Ecto neural progenitor cell (in vitro differentiated cells): ENCODE measurements around the gene TOMM40L.
A peak's percentile ranks its signal among the peaks of the same experiment; 100 is the strongest.

Experiments used
- DNase-seq: peaks from one replicate; pipeline ENCODE4 v3.0.0-alpha.2; 2018; ENCODE audit warnings: low spot score

TOMM40L gene

DNA sequence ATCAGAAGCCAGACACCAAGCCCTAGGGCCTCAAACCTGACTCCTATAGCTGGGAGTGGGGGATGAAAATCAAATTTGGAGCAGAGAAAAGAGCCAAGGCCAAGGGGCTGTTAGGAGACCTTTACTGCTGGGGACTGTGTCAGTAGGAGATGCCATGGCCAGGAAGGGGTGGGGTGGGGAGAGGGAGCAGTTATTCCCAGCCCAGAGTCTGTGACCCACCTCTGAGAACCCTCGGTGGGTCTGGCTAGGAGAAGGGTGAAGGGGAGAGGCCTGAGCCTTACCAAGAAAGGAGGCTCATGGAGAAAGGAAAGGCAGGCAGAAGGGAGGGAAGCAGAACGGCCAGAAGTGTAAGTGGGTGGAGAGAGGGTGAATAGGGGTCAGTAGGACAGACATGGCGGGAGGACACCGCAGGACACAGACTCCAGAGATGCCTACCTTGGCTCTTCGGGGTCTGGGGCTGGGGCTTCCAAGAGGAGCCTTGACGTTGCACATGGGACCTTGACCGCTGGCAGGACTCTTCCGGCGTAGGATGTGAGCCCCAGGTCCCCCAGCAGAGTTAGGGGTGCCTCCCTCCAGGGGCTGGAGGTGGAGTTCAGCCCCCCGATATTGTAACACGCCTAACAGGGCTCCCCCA lies 28.2 kb upstream of the TOMM40L start:
- no peak for DNase-seq

DNA sequence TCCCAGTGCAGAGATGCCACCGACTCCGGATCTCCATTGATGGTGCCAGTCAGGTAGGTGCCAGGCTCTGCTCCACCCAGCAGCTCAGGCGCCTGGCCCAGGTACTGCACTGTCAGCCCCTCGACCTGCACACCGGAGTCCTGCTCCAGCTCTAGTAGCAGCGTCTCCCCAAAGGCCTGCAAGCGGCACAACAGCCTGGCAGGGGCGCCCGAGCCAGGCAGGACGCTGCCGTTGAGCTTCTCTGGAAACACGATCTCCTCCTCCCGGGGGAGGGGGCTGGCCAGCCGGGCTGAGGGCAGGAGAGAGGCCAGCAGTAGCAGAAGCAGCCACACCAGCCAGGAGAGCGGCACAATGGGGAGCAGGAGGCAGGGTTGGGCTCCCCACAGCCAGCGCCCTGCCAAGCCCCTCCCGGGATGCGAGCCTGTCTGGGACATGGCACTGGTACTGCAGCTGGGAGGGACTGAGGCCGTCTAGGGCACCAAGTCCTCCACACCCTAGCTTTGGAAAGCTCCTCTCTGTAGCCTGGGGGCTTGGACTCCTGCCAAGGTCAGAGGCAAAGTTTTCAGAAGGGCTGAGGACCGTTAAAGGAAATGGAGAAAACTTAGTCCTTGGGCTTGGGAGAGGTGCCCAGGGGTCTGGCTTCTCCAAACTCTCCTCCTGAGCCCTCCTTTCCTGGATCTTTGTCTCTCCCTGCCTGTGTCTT lies 27.5 kb upstream of the TOMM40L start:
- peak; percentile 81 for DNase-seq

DNA sequence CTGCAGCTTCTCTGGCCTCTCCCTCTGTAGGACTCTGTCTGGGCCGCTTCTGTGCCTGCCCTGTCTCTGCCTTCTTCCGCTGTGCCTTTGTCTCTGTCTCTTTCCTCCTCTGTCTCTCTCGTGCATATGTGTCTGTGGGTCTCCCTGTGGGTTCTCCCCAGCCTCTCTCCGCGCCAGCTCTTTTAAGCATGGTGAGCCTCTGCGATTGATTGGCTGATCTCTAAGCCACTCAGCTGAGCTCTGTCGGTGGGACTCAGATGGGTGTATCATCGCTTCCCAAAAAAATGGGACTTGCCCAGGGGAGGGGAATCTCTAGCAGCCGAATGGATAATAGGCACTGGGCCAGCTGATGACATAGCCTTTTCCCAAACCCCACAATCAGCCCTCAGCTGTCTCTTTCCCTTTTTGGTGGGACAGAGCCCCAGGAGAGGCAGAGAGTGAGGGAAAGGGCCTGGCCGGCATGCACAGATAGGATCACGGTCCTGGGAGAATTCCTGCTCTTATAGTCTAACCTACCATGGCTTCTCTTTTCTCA lies 26.9 kb upstream of the TOMM40L start, which contains the start of gene ADAMTS4:
TSS of gene ADAMTS4 (minus strand) at position 158 of the 535 bp plus-strand sequence. CDS start 427 bp downstream, outside the sequence.
- peak; percentile 72 for DNase-seq

DNA sequence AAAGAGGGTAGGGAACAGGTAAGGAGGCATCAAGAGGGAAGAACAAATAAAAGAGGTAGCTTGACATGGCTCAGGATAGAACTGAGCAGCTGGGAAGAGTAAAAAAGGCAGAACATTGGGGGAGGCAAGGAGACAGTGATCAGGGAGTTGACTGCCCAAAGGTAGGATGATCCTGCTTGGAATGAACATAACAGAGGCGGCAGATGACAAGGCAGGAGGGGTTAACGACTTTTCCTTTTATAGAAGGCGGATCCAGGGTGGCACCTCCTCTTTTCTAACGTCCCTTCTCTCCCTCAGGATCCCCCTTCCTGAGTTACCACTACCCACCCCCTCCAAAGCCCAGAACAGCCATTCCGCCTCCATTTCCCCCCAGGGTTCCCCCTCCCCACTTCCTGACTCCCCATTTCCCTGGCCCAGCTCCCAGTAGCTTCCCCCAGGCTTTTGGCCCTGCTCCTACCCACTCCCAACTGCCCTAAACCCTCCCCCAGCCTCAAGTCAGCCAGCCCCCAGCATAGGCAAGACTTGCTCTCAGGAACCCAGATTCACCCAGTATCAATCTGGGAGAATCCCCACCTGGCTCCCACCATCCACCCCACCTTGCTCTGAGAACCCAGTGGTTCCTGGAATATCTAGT lies 26.2 kb upstream of the TOMM40L start:
- no peak for DNase-seq

DNA sequence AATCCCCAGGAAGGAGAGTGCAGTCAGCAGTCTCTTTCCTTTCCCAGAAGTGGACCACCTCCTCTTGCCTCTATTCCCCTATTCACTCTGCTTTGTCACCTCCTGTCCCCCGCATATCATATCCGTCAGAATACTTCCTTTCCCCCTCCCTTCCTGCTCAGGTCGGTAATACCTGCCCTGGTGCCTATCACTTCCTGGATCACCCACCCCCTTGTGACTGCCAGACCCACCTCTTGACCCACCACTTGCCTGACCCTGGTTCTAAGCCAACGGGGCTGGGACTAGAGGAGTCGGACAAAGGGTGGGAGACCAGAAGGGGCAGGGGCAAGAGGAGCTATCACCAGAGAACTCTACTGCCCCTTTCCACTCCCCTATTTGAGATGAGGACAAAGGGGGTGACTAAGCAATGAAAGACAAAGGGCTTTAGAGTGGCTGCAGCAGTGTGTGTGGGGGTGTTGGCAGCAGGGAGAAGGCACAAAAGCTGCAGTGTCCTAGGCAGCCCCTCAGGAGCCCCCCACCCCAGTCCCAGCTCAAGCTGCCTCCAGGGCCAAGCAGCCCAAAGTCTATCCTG lies 25.4 kb upstream of the TOMM40L start:
- DNase-seq: no peak

DNA sequence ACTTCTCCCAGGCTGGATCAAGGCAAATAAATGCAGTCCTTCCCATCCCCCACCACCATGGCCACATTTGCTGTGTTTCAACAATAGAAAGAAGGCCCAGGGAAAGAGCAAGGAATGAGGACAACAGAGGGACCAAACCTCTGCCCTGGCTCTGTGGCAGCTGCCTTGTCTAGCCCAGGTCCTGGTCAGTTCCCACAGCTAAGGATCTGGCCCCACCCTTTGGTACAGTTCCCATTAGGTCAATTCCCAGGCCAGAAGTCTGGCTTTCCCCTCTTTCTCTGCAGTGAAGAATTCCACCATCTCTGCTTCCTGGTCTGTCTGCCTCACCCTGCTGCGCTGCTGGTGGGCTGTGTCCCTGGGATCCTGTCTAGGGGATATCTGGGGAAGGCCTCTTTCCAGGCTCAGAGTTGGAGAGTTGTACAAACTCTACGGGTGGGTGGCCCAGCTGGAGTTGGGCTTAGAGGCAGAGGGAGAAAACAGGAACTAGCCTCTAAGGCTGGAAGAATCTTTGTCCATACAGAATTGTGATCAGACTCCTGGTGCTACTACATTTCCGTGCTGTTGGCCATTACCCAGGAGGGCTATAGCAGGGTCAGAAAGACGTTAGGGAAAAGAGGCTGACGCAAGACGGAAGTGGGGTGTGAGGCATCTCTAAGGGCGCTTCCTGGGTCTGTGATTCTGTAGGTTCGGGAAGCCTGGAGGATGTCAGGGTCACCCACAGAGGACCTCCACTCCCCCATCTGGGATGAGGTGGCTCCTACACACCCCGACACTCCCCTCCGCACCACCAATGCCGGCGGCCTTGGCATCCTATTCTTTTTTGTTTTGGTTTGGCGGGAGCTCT lies 24.6 kb upstream of the TOMM40L start:
- no peak for DNase-seq

DNA sequence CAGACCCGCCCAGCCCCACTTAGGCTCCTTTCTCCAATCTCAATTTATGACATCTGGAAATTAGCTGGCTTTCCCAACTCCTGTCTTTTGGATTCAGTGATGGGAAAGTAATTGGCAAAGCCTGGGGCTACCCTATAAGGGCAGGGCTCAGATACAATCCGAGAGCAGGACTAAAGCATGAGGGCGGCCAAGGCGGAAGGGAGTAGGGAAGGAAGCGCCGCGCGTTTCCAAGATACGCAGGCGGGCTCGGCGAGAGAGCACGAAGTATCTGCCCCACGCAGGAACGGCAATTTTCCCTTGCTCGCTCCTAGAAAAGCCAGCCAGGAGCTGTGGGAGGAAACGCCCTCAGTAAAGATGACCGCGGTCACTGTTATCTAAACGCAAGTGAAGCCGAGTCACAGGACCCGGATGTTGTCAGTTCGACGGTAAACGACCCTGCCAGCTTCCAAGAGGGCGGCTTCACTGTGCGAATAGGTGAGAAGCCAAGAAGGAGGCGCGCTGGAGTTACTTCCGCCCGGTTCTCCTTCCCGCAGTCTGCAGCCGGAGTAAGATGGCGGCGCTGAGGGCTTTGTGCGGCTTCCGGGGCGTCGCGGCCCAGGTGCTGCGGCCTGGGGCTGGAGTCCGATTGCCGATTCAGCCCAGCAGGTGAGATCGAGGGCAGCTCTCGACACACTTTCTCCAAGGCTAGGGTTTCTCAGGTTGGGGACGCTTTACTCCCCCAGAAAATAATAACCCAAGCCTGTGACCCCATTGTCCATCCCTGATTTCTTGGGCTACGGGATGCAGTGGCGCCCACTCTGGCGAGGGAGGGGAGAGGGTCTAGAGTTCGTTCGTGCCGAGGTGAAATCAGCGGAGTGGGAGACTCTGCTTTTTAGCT lies 23.8 kb upstream of the TOMM40L start, which contains the start of gene NDUFS2:
TSS of gene NDUFS2 (plus strand) at position 532 of the 877 bp plus-strand sequence. CDS start at position 551, 19 bp downstream.
- DNase-seq: peak; percentile 95

DNA sequence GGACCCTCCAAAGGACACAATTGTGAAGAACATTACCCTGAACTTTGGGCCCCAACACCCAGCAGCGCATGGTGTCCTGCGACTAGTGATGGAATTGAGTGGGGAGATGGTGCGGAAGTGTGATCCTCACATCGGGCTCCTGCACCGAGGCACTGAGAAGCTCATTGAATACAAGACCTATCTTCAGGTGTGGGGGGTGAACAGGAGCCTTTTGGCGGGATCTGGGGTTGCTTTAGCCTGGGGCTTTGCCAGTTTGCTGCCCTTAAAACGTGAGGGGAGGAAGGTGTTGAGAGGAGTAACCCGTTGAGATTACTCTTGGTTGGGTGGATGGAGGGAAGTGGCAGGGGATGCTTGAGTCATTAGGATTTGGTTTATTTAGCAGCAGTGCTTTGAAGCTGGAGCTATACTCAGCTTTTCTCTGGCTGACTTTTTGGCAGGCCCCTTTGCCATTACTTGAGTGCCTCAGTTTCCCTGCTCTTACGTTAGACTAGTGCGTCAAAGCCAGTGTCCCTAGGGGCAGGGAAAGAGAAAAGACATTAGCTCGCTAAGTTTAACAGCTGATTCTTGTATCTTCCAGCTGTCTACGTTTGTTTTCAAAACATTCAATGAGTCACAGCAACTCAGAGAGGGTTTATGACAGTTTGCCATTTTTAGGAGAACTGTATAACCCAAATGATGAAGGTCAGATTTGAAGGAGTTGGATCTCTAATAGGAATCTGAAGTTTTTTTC lies 19.3 kb upstream of the TOMM40L start:
- DNase-seq: no peak

DNA sequence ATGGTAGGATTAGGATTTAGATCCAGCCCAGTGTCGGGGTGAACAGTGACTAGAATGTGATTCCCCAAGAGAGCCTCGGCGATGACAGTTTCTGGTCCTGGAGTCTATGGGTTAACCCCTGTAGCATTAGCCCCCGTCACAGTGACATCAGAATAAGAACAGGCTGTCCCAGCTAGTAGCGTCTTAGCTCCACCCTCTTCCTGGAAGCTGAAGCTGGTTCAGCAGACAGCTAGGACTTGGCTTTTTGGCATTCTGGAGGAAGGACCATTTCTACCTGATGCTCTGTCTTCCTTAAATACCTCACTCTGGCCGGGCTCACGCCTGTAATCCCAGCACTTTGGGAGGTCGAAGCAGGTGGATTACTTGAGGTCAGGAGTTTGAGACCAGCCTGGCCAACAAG lies 18.7 kb upstream of the TOMM40L start:
- no peak for DNase-seq

DNA sequence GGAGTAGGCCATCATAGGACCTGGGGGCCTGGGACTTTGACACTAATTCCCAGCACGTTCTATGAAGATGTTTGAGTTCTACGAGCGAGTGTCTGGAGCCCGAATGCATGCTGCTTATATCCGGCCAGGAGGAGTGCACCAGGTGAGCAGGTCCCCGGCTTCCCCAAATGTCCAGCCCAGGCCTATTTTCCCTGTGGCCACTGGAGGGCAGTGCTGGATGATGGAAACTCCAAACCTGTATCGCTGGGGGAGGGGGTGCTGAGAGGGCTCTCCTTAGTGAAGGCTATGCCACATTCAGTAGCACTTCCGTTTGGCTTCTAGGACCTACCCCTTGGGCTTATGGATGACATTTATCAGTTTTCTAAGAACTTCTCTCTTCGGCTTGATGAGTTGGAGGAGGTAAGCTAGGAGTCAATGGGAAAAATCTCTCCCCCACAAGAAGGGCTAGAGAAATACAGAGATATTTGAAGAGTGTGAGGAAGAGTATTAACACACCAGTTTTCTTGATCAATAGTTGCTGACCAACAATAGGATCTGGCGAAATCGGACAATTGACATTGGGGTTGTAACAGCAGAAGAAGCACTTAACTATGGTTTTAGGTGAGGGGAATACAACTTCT lies 16.0 kb upstream of the TOMM40L start:
- peak; percentile 81 for DNase-seq

DNA sequence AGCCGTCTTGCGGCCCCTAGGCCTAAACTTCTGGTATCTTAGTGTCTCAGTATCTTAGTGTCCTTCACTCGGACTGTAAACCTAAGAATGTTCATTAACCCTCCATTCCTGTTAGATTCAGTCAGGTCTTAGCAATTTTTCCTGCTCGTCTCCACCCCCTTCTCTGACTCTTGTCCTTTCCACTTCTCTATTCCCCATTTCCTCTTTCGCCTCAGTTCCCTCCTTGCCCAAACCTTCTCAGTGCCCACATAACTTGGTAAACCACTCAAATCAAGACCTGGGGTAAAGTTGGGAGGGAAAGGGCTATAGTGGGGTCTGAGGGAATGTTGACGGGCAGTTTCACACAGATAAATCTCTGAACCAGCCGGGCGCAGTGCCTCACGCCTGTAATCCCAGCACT lies 11.5 kb upstream of the TOMM40L start:
- no peak for DNase-seq

DNA sequence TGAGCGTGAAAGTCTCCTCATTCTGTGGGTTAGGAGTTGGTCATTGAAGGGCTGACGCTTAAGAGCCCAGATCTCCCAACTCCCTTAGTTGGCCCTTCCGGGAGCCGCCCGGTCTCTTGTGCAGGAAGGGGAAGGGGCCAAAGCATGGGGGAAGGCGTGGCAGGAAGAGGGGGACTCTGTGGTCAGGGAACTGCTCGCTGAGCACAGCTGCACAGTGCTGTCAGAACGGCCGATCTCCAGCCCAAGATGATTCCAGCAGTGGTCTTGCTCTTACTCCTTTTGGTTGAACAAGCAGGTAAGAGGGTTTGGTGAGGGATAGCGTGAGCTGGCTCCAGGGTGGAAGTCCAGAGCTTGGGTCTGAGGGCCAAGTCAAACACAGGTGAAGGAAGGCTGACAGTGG lies 10.8 kb upstream of the TOMM40L start, which contains the start of gene FCER1G:
TSS of gene FCER1G (plus strand) at position 220 of the 400 bp plus-strand sequence. CDS start at position 247, 27 bp downstream.
- peak; percentile 36 for DNase-seq

DNA sequence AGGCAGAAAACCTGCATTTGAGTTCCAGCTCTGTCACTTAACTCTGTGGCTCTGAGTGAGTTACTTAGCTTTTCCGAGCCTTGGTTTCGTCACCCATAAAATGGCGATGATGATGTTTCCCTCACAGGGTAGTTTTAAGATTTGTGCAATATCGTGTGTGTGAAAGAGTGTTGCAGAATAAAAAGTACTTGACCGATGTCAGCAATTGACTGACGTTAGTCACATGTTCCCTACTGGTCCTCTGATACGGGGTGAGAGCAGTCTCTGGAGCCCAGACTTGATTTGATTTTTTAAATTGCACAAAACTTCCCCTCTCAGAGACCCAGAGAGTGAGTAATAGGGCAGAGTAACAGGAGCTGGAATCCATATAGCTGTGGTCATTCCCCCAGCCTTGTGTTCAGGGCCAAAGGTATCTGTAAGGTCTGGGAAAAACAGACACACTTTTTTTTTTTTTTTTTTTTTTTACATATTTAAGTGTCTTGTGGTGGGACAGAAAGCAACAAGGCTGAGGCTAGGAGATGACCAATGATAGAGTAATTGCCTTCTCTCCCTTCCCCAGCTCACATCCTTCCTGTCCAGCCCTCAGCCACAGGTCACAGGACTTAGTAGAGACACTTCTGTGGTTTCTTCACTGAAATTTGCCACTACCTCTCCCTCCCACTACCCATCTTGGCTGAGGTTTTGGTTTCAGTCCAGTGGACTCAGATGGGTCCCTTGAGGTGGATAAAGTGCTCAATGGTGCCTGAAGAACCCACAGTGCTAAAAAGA lies 8.7 kb upstream of the TOMM40L start:
- no peak for DNase-seq

DNA sequence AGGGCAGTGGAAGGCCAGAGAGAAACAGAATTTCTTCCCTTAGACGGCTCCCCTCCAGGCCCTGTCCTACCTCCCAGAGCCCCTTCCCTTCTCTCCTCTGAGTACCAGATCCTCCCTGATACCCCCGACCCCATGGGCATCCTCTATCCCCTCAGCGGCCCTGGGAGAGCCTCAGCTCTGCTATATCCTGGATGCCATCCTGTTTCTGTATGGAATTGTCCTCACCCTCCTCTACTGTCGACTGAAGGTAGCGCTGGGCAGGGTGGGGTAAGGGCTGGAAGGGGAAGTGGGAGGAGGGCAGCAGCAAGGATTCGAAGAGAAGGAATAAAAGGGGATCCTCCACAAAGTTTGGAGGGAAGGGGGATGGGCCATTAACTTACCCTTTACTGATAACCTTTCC lies 8.0 kb upstream of the TOMM40L start:
- no peak for DNase-seq

DNA sequence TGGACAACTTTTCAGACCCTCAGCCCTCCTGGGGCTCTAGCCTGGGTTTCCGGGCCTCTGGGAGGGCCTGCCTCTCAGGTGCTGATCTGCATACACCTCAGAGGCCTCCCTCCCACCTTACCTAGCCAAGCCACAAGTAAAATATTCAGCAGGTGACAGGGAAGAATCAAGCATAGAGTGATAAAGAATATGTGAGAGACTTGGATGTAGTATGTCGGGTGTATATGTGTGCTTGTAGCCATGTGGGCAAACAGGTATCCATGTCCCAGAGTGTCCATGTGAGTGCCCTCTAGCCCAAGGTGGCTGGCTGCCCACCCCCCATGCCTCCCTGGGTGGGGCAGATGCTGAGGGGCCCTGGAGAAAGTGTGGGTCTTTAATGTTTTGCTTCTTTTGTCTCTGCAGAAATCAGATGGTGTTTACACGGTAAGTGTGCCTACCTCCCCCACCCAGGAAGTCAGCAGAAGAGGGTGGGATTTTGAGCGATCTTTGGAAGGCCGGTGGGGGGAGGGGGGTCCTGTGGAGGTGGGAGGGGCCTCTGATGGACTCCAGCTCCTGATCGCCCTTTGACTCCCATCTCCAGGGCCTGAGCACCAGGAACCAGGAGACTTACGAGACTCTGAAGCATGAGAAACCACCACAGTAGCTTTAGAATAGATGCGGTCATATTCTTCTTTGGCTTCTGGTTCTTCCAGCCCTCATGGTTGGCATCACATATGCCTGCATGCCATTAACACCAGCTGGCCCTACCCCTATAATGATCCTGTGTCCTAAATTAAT lies 7.4 kb upstream of the TOMM40L start:
- no peak for DNase-seq

DNA sequence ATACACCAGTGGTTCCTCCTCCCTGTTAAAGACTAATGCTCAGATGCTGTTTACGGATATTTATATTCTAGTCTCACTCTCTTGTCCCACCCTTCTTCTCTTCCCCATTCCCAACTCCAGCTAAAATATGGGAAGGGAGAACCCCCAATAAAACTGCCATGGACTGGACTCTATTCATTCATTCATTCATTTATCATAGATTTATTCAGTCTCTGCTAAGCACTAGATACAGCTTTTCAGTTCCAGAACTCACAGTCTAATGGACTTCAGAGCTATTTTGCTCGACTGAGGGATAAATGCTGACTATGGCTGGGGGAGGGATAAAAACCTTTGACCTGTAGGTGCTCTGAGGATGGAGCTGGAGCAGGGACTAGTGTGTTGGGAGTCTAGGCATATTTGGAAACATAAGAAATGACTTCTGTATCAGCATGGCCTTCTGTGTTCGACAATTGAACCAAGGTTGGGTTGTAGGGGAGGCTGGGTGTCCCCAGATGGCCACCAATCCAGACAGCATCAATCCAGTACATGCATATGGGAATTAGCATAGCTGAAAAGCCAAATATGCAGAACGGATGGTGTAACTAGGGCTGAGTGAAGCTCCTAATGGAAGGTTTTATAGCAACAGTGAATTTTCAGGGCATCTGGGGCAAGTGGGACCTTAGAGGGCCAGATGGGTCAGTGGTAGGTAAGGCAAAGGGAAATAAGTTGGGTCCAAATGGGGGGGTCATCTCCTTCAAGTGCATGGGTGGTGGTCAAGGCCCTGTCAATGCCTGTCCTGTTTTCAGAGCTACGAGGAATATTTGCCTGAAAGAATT lies 6.6 kb upstream of the TOMM40L start:
- DNase-seq: no peak

DNA sequence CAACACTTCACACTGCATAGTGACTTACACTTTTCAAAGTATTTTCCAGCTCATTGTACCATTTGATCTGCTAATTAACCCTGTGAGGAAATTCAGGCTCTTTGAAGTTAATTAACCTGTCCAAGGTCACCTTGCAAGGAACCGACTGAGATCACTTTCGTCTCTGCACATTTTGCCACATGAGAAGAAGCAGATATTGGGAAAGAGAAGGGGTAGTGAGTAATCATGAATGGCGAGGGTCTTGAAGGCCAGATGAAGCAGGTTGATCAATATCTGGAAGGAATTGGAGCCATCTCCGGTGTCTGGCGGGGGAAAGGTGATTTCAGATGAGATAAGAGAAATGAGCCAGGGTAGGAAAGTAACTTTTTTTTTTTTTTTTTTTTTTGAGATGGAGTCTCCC lies 5.9 kb upstream of the TOMM40L start:
- DNase-seq: no peak
